GM21447 (cell line): ENCODE measurements around the gene PTPRN2.
"Not testable (repeated sequence)": the region's sequence is repeated elsewhere in the genome, so short reads cannot be mapped to it uniquely, and the experiment has no call there.

Source experiments
- ATAC-seq: cut with Tn5 transposase; IDR thresholded peaks from one replicate; pipeline ENCODE4 v1.9.1; 2021; ENCODE audit not compliant: unreplicated experiment

PTPRN2 gene

GRCh38 chr7:157785486-157786186 is 802.0 kb downstream of the PTPRN2 start:
- no peak for ATAC-seq

GRCh38 chr7:157784979-157785441 is 802.6 kb downstream of the PTPRN2 start:
- no peak for ATAC-seq

- ATAC-seq = no peak
Observed at GRCh38 chr7:157784041-157784835, 803.4 kb downstream of the PTPRN2 start.

- ATAC-seq = no peak
Observed at GRCh38 chr7:157782041-157782440, 805.6 kb downstream of the PTPRN2 start.

- no peak for ATAC-seq
Observed at GRCh38 chr7:157780721-157781120, 806.9 kb downstream of the PTPRN2 start.

- no peak for ATAC-seq
Observed at GRCh38 chr7:157780312-157780711, 807.3 kb downstream of the PTPRN2 start.

GRCh38 chr7:157779206-157779605 is 808.4 kb downstream of the PTPRN2 start:
- no peak for ATAC-seq

- not testable (repeated sequence) for ATAC-seq
Observed at GRCh38 chr7:157777194-157777762, 810.3 kb downstream of the PTPRN2 start.

- no peak for ATAC-seq
Observed at GRCh38 chr7:157775560-157776332, 811.9 kb downstream of the PTPRN2 start.

GRCh38 chr7:157775021-157775559 is 812.5 kb downstream of the PTPRN2 start:
- ATAC-seq = no peak

- ATAC-seq = no peak
Observed at GRCh38 chr7:157774495-157774894, 813.1 kb downstream of the PTPRN2 start.

- ATAC-seq = no peak
Observed at GRCh38 chr7:157773361-157773760, 814.3 kb downstream of the PTPRN2 start.

- no peak for ATAC-seq
Observed at GRCh38 chr7:157772486-157773130, 815.0 kb downstream of the PTPRN2 start.

- ATAC-seq = no peak
Observed at GRCh38 chr7:157771689-157772088, 815.9 kb downstream of the PTPRN2 start.

- ATAC-seq = no peak
Observed at GRCh38 chr7:157770716-157771320, 816.8 kb downstream of the PTPRN2 start.

GRCh38 chr7:157769526-157770215 is 818.0 kb downstream of the PTPRN2 start:
- no peak for ATAC-seq

GRCh38 chr7:157769086-157769485 is 818.5 kb downstream of the PTPRN2 start:
- no peak for ATAC-seq

GRCh38 chr7:157768198-157768597 is 819.4 kb downstream of the PTPRN2 start:
- ATAC-seq = no peak

- no peak for ATAC-seq
Observed at GRCh38 chr7:157767506-157768197, 820.0 kb downstream of the PTPRN2 start.
